ENCODE results near the gene ESPN.

GRCh38 chr1:6464514-6464836 lies 39.9 kb downstream of the ESPN start:
- TF ChIP-seq, protein P1, sequence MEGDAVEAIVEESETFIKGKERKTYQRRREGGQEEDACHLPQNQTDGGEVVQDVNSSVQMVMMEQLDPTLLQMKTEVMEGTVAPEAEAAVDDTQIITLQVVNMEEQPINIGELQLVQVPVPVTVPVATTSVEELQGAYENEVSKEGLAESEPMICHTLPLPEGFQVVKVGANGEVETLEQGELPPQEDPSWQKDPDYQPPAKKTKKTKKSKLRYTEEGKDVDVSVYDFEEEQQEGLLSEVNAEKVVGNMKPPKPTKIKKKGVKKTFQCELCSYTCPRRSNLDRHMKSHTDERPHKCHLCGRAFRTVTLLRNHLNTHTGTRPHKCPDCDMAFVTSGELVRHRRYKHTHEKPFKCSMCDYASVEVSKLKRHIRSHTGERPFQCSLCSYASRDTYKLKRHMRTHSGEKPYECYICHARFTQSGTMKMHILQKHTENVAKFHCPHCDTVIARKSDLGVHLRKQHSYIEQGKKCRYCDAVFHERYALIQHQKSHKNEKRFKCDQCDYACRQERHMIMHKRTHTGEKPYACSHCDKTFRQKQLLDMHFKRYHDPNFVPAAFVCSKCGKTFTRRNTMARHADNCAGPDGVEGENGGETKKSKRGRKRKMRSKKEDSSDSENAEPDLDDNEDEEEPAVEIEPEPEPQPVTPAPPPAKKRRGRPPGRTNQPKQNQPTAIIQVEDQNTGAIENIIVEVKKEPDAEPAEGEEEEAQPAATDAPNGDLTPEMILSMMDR (IDR thresholded peaks at IDR 0.05): no peak
- TF ChIP-seq, protein P2, sequence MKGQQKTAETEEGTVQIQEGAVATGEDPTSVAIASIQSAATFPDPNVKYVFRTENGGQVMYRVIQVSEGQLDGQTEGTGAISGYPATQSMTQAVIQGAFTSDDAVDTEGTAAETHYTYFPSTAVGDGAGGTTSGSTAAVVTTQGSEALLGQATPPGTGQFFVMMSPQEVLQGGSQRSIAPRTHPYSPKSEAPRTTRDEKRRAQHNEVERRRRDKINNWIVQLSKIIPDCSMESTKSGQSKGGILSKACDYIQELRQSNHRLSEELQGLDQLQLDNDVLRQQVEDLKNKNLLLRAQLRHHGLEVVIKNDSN (IDR thresholded peaks at IDR 0.05; ENCODE audit: borderline replicate concordance, low read depth): no peak
- TF ChIP-seq POLR2AphosphoS5 (IDR thresholded peaks at IDR 0.05; ENCODE audit: low read depth, low read length) (no peak), EP300 (IDR thresholded peaks at IDR 0.05; ENCODE audit: borderline replicate concordance in 1 of 2, low read depth in 1 of 2, low read length in 1 of 2) (no peak)
- TF ChIP-seq, protein P3, sequence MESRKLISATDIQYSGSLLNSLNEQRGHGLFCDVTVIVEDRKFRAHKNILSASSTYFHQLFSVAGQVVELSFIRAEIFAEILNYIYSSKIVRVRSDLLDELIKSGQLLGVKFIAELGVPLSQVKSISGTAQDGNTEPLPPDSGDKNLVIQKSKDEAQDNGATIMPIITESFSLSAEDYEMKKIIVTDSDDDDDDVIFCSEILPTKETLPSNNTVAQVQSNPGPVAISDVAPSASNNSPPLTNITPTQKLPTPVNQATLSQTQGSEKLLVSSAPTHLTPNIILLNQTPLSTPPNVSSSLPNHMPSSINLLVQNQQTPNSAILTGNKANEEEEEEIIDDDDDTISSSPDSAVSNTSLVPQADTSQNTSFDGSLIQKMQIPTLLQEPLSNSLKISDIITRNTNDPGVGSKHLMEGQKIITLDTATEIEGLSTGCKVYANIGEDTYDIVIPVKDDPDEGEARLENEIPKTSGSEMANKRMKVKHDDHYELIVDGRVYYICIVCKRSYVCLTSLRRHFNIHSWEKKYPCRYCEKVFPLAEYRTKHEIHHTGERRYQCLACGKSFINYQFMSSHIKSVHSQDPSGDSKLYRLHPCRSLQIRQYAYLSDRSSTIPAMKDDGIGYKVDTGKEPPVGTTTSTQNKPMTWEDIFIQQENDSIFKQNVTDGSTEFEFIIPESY (IDR thresholded peaks at IDR 0.05; ENCODE audit: borderline replicate concordance, low read depth): no peak

Measured in SK-N-SH (cell line).